Right kidney (tissue), 1 donor: ENCODE data around the gene ADAMTS2.

Experiments
- DNase-seq: peaks from one replicate; pipeline ENCODE4 v3.0.0-alpha.2; 2016

The ADAMTS2 gene

GRCh38 chr5:179312557-179313235 lies 32.6 kb downstream of the ADAMTS2 start:
- no peak for DNase-seq

DNA sequence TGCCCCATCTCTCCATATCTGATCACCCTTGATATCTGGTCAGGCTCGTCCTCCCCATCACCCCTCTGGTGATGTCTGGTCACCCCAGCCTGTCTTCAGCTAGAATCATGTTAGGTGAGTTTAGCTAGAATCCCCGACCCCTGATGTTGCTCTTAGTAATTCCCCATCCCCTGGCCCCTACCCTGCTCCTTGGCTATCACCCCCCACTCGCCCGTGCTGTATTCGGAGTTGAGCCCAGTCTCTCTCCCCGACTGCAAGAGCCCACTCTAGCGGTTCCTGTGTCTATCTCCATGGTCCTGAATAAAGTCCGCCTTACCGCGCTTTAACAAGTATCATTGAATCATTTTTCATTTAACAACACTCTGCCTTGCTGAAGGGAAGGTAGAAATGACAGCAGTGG lies 33.7 kb downstream of the ADAMTS2 start:
- DNase-seq = no peak

- DNase-seq = no peak
Observed at GRCh38 chr5:179311091-179311470, 34.2 kb downstream of the ADAMTS2 start.

GRCh38 chr5:179310439-179311090 lies 34.7 kb downstream of the ADAMTS2 start:
- DNase-seq = no peak

DNA sequence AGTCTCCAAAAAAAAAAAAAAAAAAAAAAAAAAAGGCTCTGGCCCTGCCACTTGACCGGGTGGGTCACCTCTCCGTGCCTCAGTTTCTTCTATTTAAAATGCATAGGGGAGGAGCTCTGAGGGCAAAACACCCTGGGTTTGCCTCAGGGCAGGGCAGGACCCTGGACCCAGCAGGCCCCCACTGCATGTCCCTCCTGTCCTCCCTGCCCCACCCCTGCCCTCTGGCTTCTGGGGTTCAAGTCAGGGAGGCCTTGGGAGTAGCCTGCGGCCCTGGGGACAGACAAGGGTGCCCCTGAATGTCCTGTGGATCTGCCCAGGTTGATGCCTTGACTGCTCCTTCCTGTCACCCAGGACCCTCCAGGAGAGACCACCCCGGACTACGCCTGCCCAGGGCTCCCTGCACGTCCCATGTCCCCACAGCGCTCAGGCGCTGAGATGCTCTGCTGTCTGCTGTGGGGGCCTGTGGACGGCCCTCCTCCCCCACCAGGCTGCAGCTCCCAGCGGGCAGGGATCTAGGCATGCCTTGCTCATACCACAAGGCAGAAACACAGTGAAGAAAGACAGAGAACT lies 35.4 kb downstream of the ADAMTS2 start:
- DNase-seq = no peak

DNA sequence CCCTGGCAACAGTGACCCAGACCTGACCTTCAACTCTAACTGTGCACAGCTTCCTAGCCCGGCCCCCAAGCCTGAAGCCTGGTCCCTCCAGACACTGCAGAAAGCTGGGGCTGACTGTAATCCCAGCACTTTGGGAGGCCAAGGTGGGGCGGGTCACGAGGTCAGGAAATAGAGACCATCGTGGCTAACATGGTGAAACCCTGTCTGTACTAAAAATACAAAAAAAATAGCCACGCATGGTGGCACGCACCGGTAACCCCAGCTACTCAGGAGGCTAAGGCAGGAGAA lies 35.9 kb downstream of the ADAMTS2 start:
- no peak for DNase-seq

DNA sequence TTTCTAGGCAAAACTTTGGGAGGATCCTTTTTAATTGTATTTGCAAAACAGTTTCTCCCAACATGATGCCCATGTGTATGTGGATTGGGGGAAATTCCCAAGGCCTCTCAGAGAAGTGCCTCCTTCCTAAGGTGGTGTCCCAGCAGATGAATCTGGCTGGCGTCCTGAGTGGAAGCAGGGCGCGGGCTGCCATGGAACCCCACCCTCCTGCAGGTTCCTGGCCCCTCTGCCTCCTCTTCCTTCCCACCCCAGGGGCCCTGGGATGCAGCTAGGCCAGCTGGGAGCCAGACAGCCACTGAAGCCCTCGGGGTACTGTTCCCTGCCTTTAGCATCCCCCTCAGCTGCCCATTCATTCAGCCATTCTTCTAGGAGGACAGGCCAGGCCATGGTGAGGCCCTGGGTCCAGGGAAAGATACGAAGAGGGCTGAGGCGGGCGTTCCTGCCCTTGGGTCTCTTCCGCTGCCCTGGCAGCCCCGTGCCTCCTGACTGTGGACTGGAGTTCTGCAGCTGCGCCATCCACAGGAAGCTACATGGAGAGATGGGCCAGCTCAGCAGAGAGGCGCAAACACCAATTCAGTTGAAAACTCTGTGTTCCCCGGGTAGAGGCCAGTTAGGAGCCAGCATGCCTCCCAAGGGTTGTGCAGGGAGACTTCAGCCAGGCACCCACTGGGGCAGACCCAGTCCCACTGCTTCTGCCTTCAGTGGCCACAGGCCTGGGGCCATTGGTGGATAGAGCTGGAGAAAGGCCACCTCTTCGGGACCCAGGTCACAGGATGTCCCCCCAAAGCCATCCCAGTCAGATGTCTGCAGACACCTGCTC lies 36.5 kb downstream of the ADAMTS2 start:
- no peak for DNase-seq

- no peak for DNase-seq
Observed at GRCh38 chr5:179307931-179308471, 37.3 kb downstream of the ADAMTS2 start.

GRCh38 chr5:179307013-179307800 lies 38.1 kb downstream of the ADAMTS2 start:
- no peak for DNase-seq

- DNase-seq = no peak
Observed at GRCh38 chr5:179306191-179307012, 38.9 kb downstream of the ADAMTS2 start.

GRCh38 chr5:179304871-179305270 lies 40.4 kb downstream of the ADAMTS2 start:
- no peak for DNase-seq

DNA sequence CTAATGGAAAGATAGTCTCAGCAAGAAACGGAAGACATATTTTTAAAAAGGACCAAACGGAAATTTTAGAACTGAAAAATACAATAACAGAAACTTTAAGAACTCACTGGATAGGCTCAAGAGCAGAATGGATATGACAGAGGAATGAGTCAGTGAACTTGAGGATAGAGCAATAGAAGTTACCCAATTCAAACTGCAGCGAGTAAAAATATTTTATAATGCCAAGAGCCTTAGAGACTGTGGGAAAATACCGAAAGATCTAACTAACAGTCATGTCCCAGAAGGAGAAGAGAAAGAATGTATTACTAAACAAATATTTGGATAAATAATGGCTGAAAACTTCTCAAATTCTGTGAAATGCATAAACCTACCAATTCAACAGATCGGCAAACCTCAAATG lies 40.8 kb downstream of the ADAMTS2 start:
- no peak for DNase-seq

DNA sequence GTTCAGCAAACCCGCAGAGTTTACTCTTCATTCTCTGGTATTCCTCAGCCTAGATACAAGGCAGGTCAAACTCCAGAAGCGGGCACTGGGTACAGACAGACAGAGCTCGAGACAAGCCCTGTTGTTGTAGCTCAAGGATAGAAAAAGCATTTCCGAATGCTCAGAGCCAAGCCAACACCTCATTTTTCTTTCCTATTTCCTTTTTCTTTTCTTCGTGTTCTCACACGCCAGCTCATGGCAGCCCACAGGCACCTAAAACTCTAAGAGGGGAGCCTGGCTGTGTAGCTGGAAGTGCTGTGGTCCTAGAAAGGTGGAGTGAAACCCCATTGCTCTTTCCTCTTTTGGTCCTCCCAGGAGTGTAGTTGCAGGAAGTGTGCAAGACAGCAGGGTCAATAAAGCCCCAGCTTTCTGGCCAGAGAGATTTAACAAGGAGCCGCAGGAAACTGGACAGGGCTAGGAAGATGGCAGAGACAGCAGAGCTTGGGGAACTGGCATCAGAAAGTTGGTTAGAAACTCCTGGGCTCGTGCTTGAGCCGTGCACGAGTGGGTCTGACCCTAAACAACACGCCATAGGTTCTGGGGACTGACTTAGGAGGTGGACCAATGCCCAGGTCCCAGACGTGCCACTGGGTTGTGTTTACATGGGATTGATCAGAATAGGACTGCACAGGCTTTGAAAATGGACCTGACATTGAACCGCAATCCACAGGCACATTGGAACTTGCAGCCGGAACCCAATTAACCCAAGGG lies 41.6 kb downstream of the ADAMTS2 start:
- no peak for DNase-seq

GRCh38 chr5:179302499-179303185 lies 42.6 kb downstream of the ADAMTS2 start:
- no peak for DNase-seq

- DNase-seq = no peak
Observed at GRCh38 chr5:179301796-179302195, 43.5 kb downstream of the ADAMTS2 start.

DNA sequence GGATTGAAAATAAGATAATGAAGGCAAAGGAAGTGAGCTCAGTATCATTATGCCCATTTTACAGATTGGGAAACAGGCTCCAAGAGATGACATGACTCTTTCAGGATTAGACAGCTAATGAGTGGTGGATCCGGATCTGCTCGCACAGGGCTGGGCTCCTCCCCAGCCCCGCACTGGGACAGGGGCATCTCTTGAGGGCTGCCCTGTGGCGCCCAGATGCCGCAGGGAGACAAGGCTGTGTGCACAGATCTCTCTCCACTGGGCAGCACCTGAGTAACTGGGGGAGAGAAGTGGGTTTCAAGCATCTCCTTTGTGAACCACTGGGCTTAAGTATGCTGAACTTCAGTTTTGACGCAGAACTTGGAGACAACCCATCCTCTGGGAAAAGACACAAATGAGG lies 43.9 kb downstream of the ADAMTS2 start:
- DNase-seq = no peak

DNA sequence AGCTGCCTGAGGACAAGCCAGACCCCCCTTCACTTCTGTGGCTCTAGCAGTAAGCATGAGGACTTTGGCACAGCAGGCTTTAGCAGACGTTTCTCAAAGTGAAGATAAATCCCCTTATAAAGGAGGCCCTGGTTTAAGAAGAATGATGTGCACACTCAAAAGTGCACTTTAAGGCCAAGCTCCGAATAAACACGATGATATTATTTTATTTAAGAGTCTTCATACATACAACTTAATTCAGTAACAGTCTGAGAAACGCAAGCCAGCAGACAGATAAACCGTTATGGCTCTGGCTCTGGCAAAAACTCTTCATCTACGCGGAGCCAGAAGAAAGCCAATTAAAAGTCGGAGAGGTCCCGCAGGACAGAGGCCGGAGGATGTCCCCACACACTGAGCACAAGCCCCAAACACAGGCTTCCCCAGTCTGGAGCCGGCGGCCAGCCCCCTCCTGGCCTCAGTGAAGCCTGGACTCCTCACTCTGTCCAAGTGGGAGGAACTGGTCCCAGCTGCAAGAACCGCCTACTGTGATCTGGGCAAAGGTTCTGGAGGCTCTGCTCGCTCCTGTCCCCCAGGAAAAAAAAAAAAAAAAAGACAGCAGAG lies 44.6 kb downstream of the ADAMTS2 start:
- no peak for DNase-seq

- no peak for DNase-seq
Observed at GRCh38 chr5:179298181-179298993, 46.9 kb downstream of the ADAMTS2 start.
